Thyroid gland (tissue), 4 donors: ENCODE measurements around the gene MAPK1. TPM values are rescaled to one million over a fixed set of nuclear protein-coding genes. Genes with fewer than 3 reads are reported as not detected.
"Not testable (repeated sequence)": the region's sequence is repeated elsewhere in the genome, so short reads cannot be mapped to it uniquely, and the experiment has no call there.

Experiments
- DNase-seq, 2 donors: peaks; one replicate each; pipeline ENCODE4 v3.0.0-alpha.2; 2019
- H3K27ac ChIP-seq, 3 donors: fragments of 200-600 bp; sonication (generic); 1 replicate in 2 of 3; 2 replicates in 1 of 3; pipeline ENCODE4 v1.5.1; 2016 to 2019; ENCODE audit warnings: mild to moderate bottlenecking in 1 of 3, moderate library complexity in 1 of 3
- H3K27me3 ChIP-seq: fragments of 200-600 bp; sonication (generic); one replicate; pipeline ENCODE4 v1.5.1; 2019
- H3K36me3 ChIP-seq, 2 donors: fragments of 200-600 bp; sonication (generic); one replicate each; pipeline ENCODE4 v1.5.1; 2016 to 2019
- H3K4me1 ChIP-seq, 2 donors: fragments of 200-600 bp; sonication (generic); one replicate each; pipeline ENCODE4 v1.5.1; 2017 to 2019
- H3K4me3 ChIP-seq, 3 donors: fragments of 200-600 bp; sonication (generic); replicated peaks in 1 of 3; 1 replicate in 2 of 3; 2 replicates in 1 of 3; pipeline ENCODE4 v1.5.1; 2016; ENCODE audit warnings: mild to moderate bottlenecking in 1 of 3
- H3K9me3 ChIP-seq: fragments of 200-600 bp; sonication (generic); one replicate; pipeline ENCODE4 v1.5.1; 2017
- POLR2A ChIP-seq, 2 donors: fragments of 450-650 bp; IDR thresholded peaks; one replicate each; pipeline ENCODE4 v1.6.1; 2017; ENCODE audit warnings: antibody characterized with exemption in 2 of 2, mild to moderate bottlenecking in 2 of 2, moderate library complexity in 1 of 2
- WGBS, 2 donors: methylation state at CpG; one replicate each; pipeline ENCODE4 v1.1.5; 2017; 5-methylcytosine and 5-hydroxymethylcytosine counted together
- intact Hi-C: fragments of 100-400 bp; cut with DNase I; formaldehyde crosslinking; loops from one replicate; pipeline ENCODE4 v1.15.1; 2023
- total RNA-seq, 4 donors: library from RNA; depleted of rRNA; stranded (reverse); fragments of >200 nt; gene quantifications; one replicate each; pipeline ENCODE4 v1.2.3, GENCODE V29; 2016
- TF ChIP-seq, protein P1 (sequence below), 6 experiments: fragments of 200-600 bp in 3 of 6; fragments of 450-650 bp in 3 of 6; sonication (generic) in 3 of 6; IDR thresholded peaks; one replicate each; pipeline ENCODE4 v1.5.1; 2016 to 2019; ENCODE audit warnings: antibody characterized with exemption in 6 of 6, mild to moderate bottlenecking in 2 of 6, inconsistent platforms in 1 of 6, moderate library complexity in 1 of 6

MAPK1 gene
- 100 to 1,000 TPM in 2 of 4 donors, 10 to 100 TPM in 2; 83.1 to 145 (median 97.9) TPM for total RNA-seq

- Histone ChIP-seq H3K36me3 (no peaks in the 10 kb centered on the region), H3K27me3 (no peaks in the 10 kb centered on the region), H3K4me1 (peaks cover 28 to 33% of the 10 kb centered on the region in 2 donors), H3K4me3 (peak within 1 kb of the TSS; percentile 11 to 90 (median 72)), H3K27ac (peak within 1 kb of the TSS; percentile 54 to 87 (median 85)), H3K9me3 (no peaks in the 10 kb centered on the region)
- 2 to 3% methylated on average over 23 to 54 of the region's 74 CpGs for WGBS, 2 donors
- TF ChIP-seq, protein P1, sequence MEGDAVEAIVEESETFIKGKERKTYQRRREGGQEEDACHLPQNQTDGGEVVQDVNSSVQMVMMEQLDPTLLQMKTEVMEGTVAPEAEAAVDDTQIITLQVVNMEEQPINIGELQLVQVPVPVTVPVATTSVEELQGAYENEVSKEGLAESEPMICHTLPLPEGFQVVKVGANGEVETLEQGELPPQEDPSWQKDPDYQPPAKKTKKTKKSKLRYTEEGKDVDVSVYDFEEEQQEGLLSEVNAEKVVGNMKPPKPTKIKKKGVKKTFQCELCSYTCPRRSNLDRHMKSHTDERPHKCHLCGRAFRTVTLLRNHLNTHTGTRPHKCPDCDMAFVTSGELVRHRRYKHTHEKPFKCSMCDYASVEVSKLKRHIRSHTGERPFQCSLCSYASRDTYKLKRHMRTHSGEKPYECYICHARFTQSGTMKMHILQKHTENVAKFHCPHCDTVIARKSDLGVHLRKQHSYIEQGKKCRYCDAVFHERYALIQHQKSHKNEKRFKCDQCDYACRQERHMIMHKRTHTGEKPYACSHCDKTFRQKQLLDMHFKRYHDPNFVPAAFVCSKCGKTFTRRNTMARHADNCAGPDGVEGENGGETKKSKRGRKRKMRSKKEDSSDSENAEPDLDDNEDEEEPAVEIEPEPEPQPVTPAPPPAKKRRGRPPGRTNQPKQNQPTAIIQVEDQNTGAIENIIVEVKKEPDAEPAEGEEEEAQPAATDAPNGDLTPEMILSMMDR (IDR thresholded peaks at IDR 0.05): peak in 5 of 6 experiments; percentile 10 to 40 (median 33)
- peak; percentile 37 to 86 for TF ChIP-seq POLR2A (IDR thresholded peaks at IDR 0.05)
- intact Hi-C loops: loop anchor here (10.0 kb wide), 1 partner anchor 133 kb away; the partner anchor contains the start of gene YPEL1
- DNase-seq: peak; percentile 92
Measured at GRCh38 chr22:21867528-21868266, at the start of gene MAPK1. MAPK1 (minus strand) TSS chr22:21867645; CDS start chr22:21867440, 205 bp downstream.

GRCh38 chr22:21916309-21916918 is 49.0 kb upstream of the MAPK1 start:
- Histone ChIP-seq H3K27ac (no peak overlapping the region), H3K27me3 (no peaks in the 10 kb centered on the region), H3K4me1 (peaks cover 3 to 10% of the 10 kb centered on the region in 2 donors), H3K4me3 (no peak overlapping the region), H3K36me3 (no peaks in the 10 kb centered on the region), H3K9me3 (no peaks in the 10 kb centered on the region)
- intact Hi-C loops: loop anchor here (5.0 kb wide), 1 partner anchor 56 kb away; no protein-coding TSS in a partner anchor
- TF ChIP-seq, protein P1 (IDR thresholded peaks at IDR 0.05): no peak
- no peak for DNase-seq
- WGBS, 2 donors: 73 to 75% methylated on average over 3 of the region's 4 CpGs

GRCh38 chr22:21915624-21916308 is 48.3 kb upstream of the MAPK1 start:
- TF ChIP-seq, protein P1 (IDR thresholded peaks at IDR 0.05): no peak
- TF ChIP-seq POLR2A (IDR thresholded peaks at IDR 0.05): no peak
- intact Hi-C loops: loop anchor here (5.0 kb wide), 1 partner anchor 57 kb away; no protein-coding TSS in a partner anchor
- WGBS, 2 donors: 91 to 100% methylated on average over 2 to 4 of the region's 4 CpGs

GRCh38 chr22:21914033-21914642 is 46.7 kb upstream of the MAPK1 start:
- intact Hi-C loops, H3K36me3 ChIP-seq, H3K4me3 ChIP-seq, H3K9me3 ChIP-seq, H3K27ac ChIP-seq, DNase-seq, H3K27me3 ChIP-seq: not testable (repeated sequence)
- H3K4me1 ChIP-seq: peaks cover 3 to 10% of the 10 kb centered on the region in 2 donors
- 87 to 96% methylated on average over 8 of the region's 8 CpGs for WGBS, 2 donors

More at GRCh38 chr22:21915624-21916308, 48.3 kb upstream of the MAPK1 start:
- H3K36me3 ChIP-seq: no peaks in the 10 kb centered on the region
- no peaks in the 10 kb centered on the region for H3K9me3 ChIP-seq
- DNase-seq: no peak
- H3K27ac ChIP-seq: no peak overlapping the region
- no peak overlapping the region for H3K4me3 ChIP-seq
- H3K27me3 ChIP-seq: no peaks in the 10 kb centered on the region
- H3K4me1 ChIP-seq: peaks cover 3 to 10% of the 10 kb centered on the region in 2 donors

- WGBS, 2 donors: 92 to 98% methylated on average over 4 of the region's 4 CpGs
- H3K27me3 ChIP-seq, H3K36me3 ChIP-seq, H3K4me3 ChIP-seq, H3K27ac ChIP-seq, H3K9me3 ChIP-seq, intact Hi-C loops, H3K4me1 ChIP-seq, DNase-seq: not testable (repeated sequence)
Measured at GRCh38 chr22:21910367-21910766, 42.9 kb upstream of the MAPK1 start.
